GM12801 (cell line): ENCODE results near the gene ARAP1.

Experiments used
- CTCF ChIP-seq: IDR thresholded peaks from one replicate; pipeline ENCODE4 v1.5.1; 2011; ENCODE audit warnings: control low read depth; ENCODE audit not compliant: insufficient read length; ENCODE audit errors: extremely low read depth

ARAP1 gene

GRCh38 chr11:72727521-72727920 is 24.7 kb downstream of the ARAP1 start:
- no peak for TF ChIP-seq CTCF

GRCh38 chr11:72726266-72727220 is 25.7 kb downstream of the ARAP1 start:
- no peak for TF ChIP-seq CTCF

- TF ChIP-seq CTCF = no peak
Observed at GRCh38 chr11:72725724-72726028, 26.5 kb downstream of the ARAP1 start.

- no peak for TF ChIP-seq CTCF
Observed at GRCh38 chr11:72724851-72725723, 27.1 kb downstream of the ARAP1 start.

- TF ChIP-seq CTCF = no peak
Observed at GRCh38 chr11:72724021-72724551, 28.1 kb downstream of the ARAP1 start.

GRCh38 chr11:72723508-72723907 is 28.7 kb downstream of the ARAP1 start:
- no peak for TF ChIP-seq CTCF

GRCh38 chr11:72722050-72722748 is 30.0 kb downstream of the ARAP1 start:
- no peak for TF ChIP-seq CTCF
